ENCODE data around the gene NSUN2. TPM values are rescaled to one million over a fixed set of nuclear protein-coding genes. Genes with fewer than 3 reads are reported as not detected.

NSUN2 gene
- total RNA-seq, 2 experiments from 2014 or later, result 48.3 to 50.8 TPM

- Histone ChIP-seq H3K4me3 (ENCODE audit: low read length) (no peak overlapping the region), H3K9me3 (ENCODE audit: control insufficient read depth in 1 of 2, insufficient read depth in 1 of 2, low read length in 2 of 2) (peaks cover 0 to 8% of the 10 kb centered on the region in 2 experiments), H3K4me1 (ENCODE audit: insufficient read depth, low read length) (no peaks in the 10 kb centered on the region), H3K36me3 (ENCODE audit: insufficient read depth, low read length) (peaks cover 89% of the 10 kb centered on the region), H3K27me3 (ENCODE audit: control insufficient read depth in 1 of 2, insufficient read depth in 2 of 2, low read length in 2 of 2) (no peaks in the 10 kb centered on the region), H3K27ac (ENCODE audit: low read depth in 1 of 2, low read length in 2 of 2) (no peak overlapping the region)
- TF ChIP-seq CTCF (IDR thresholded peaks at IDR 0.05), result no peak
- no peaks in the 10 kb centered on the region for H3K27me3 Mint-ChIP-seq
- H3K4me1 Mint-ChIP-seq (ENCODE audit: low read depth), result peaks cover 30% of the 10 kb centered on the region
- ChIA-PET POLR2A (no interaction called here), CTCF (no interaction called here)
- peaks cover 4% of the 10 kb centered on the region for H3K9me3 Mint-ChIP-seq
- no peak for ATAC-seq (ENCODE audit: poor library complexity)
- intact Hi-C loops (cut with DNase I, micrococcal nuclease), result no loop called here
- H3K36me3 Mint-ChIP-seq (ENCODE audit: low read depth), result peaks cover 90% of the 10 kb centered on the region
- no peak overlapping the region for H3K4me3 Mint-ChIP-seq
- no peak overlapping the region for H3K27ac Mint-ChIP-seq
- DNase-seq, result no peak
Observed at GRCh38 chr5:6623941-6624340, 8.9 kb downstream of the NSUN2 start.

- Histone ChIP-seq H3K27me3 (ENCODE audit: control insufficient read depth in 1 of 2, insufficient read depth in 2 of 2, low read length in 2 of 2) (no peaks in the 10 kb centered on the region), H3K4me1 (ENCODE audit: insufficient read depth, low read length) (no peaks in the 10 kb centered on the region), H3K9me3 (ENCODE audit: control insufficient read depth in 1 of 2, insufficient read depth in 1 of 2, low read length in 2 of 2) (peaks cover 0 to 8% of the 10 kb centered on the region in 2 experiments), H3K4me3 (ENCODE audit: low read length) (no peak overlapping the region), H3K27ac (ENCODE audit: low read depth in 1 of 2, low read length in 2 of 2) (no peak overlapping the region), H3K36me3 (ENCODE audit: insufficient read depth, low read length) (peaks cover 91% of the 10 kb centered on the region)
- POLR2A ChIA-PET, result no interaction called here
- no peak for DNase-seq
- Mint-ChIP-seq H3K9me3 (peaks cover 4% of the 10 kb centered on the region), H3K27me3 (no peaks in the 10 kb centered on the region), H3K4me3 (no peak overlapping the region), H3K27ac (no peak overlapping the region), H3K36me3 (ENCODE audit: low read depth) (peaks cover 88% of the 10 kb centered on the region), H3K4me1 (ENCODE audit: low read depth) (peaks cover 23% of the 10 kb centered on the region)
- intact Hi-C loops (cut with DNase I, micrococcal nuclease), result no loop called here
- ATAC-seq (ENCODE audit: poor library complexity), result no peak
- no peak for TF ChIP-seq CTCF (IDR thresholded peaks at IDR 0.05)
- CTCF ChIA-PET, result no interaction called here
Observed at GRCh38 chr5:6623228-6623627, 9.6 kb downstream of the NSUN2 start.

GRCh38 chr5:6616632-6617031 lies 16.2 kb downstream of the NSUN2 start:
- Histone ChIP-seq H3K27ac (ENCODE audit: low read depth in 1 of 2, low read length in 2 of 2) (no peak overlapping the region), H3K4me1 (ENCODE audit: insufficient read depth, low read length) (no peaks in the 10 kb centered on the region), H3K4me3 (ENCODE audit: low read length) (no peak overlapping the region), H3K27me3 (ENCODE audit: control insufficient read depth in 1 of 2, insufficient read depth in 2 of 2, low read length in 2 of 2) (no peaks in the 10 kb centered on the region), H3K36me3 (ENCODE audit: insufficient read depth, low read length) (peaks cover 95% of the 10 kb centered on the region), H3K9me3 (ENCODE audit: control insufficient read depth in 1 of 2, insufficient read depth in 1 of 2, low read length in 2 of 2) (no peaks in the 10 kb centered on the region)
- Mint-ChIP-seq H3K4me1 (ENCODE audit: low read depth) (peaks cover 31% of the 10 kb centered on the region), H3K36me3 (ENCODE audit: low read depth) (peaks cover 96% of the 10 kb centered on the region), H3K27me3 (no peaks in the 10 kb centered on the region), H3K9me3 (no peaks in the 10 kb centered on the region), H3K27ac (no peak overlapping the region), H3K4me3 (no peak overlapping the region)
- ChIA-PET POLR2A (no interaction called here), CTCF (no interaction called here)
- intact Hi-C loops (cut with DNase I, micrococcal nuclease), result no loop called here
- DNase-seq (no peak), ATAC-seq (ENCODE audit: poor library complexity) (no peak)
- no peak for TF ChIP-seq CTCF (IDR thresholded peaks at IDR 0.05)

All from CD4-positive, alpha-beta T cell (primary cell).